GM19452 (cell line): ENCODE measurements around the gene PRR20G.

Source experiments
- ATAC-seq: cut with Tn5 transposase; IDR thresholded peaks from one replicate; pipeline ENCODE4 v1.9.1; 2021; ENCODE audit not compliant: unreplicated experiment

The PRR20G gene

GRCh38 chr3:127235706-127236105, 52.1 kb downstream of the PRR20G start:
- ATAC-seq = no peak

GRCh38 chr3:127234778-127235177, 53.1 kb downstream of the PRR20G start:
- no peak for ATAC-seq
